Keratinocyte (primary cell): ENCODE data around the gene CLDN18. TPM values are rescaled to one million over a fixed set of nuclear protein-coding genes. Genes with fewer than 3 reads are reported as not detected.

ENCODE experiments used
- DNase-seq: peaks from one replicate; pipeline ENCODE4 v3.0.0-alpha.2; 2011; ENCODE audit warnings: low read depth, missing footprints, low spot score
- FAIRE-seq: peaks from 2 replicates; lab custom pipeline; 2011; peaks lifted over from hg19 to GRCh38; lab: Jason Lieb, UNC
- H2AFZ ChIP-seq: 2 replicates; pipeline ENCODE4 v1.6.0; 2012; ENCODE audit warnings: low read length, control low read depth, inconsistent platforms; ENCODE audit not compliant: control insufficient read depth
- H3K27ac ChIP-seq: 2 replicates; pipeline ENCODE4 v1.5.1; 2011; ENCODE audit warnings: low read length; ENCODE audit not compliant: control insufficient read depth, insufficient read depth
- H3K27me3 ChIP-seq: 3 replicates; pipeline ENCODE4 v1.6.0; 2011; ENCODE audit warnings: low read length; ENCODE audit not compliant: control insufficient read depth, insufficient read depth; ENCODE audit errors: extremely low read depth
- H3K36me3 ChIP-seq, 2 experiments: 2 replicates in 1 of 2; 3 replicates in 1 of 2; pipeline ENCODE4 v1.5.1; 2011; ENCODE audit warnings: low read length in 2 of 2, mild to moderate bottlenecking in 1 of 2; ENCODE audit not compliant: control insufficient read depth in 2 of 2, insufficient read depth in 2 of 2; ENCODE audit errors: extremely low read depth in 1 of 2
- H3K4me1 ChIP-seq: 3 replicates; pipeline ENCODE4 v1.5.1; 2011; ENCODE audit warnings: low read length; ENCODE audit not compliant: control insufficient read depth, insufficient read depth; ENCODE audit errors: extremely low read depth
- H3K4me2 ChIP-seq: 3 replicates; pipeline ENCODE4 v1.6.0; 2011; ENCODE audit warnings: low read depth, low read length; ENCODE audit not compliant: control insufficient read depth, insufficient read depth; ENCODE audit errors: extremely low read depth
- H3K4me3 ChIP-seq, 3 experiments: fragments of 200-600 bp in 1 of 3; sonication (generic) in 1 of 3; 2 replicates in 2 of 3; 3 replicates in 1 of 3; pipeline ENCODE4 v1.5.1; 2011 to 2016; ENCODE audit warnings: low read length in 3 of 3, mild to moderate bottlenecking in 3 of 3, control low read depth in 2 of 3, inconsistent platforms in 1 of 3, low read depth in 1 of 3, mixed read lengths in 1 of 3, mixed run types in 1 of 3, moderate library complexity in 1 of 3; ENCODE audit not compliant: control insufficient read depth in 2 of 3, insufficient read depth in 2 of 3; ENCODE audit errors: extremely low read depth in 1 of 3
- H3K79me2 ChIP-seq: 2 replicates; pipeline ENCODE4 v1.6.0; 2012; ENCODE audit warnings: low read length; ENCODE audit not compliant: control insufficient read depth, insufficient read depth
- H3K9ac ChIP-seq: 3 replicates; pipeline ENCODE4 v1.6.0; 2011; ENCODE audit warnings: low read length; ENCODE audit not compliant: control insufficient read depth, insufficient read depth; ENCODE audit errors: extremely low read depth
- H3K9me1 ChIP-seq: 3 replicates; pipeline ENCODE4 v1.6.0; 2011; ENCODE audit warnings: low read length; ENCODE audit not compliant: control insufficient read depth, insufficient read depth; ENCODE audit errors: extremely low read depth
- H3K9me3 ChIP-seq: 2 replicates; pipeline ENCODE4 v1.5.1; 2012; ENCODE audit warnings: low read depth, low read length; ENCODE audit not compliant: control insufficient read depth
- H4K20me1 ChIP-seq: 3 replicates; pipeline ENCODE4 v1.6.0; 2011; ENCODE audit warnings: low read length; ENCODE audit not compliant: control insufficient read depth, insufficient read depth; ENCODE audit errors: extremely low read depth
- CTCF ChIP-seq, 3 experiments: IDR thresholded peaks in 1 of 3; conservative IDR thresholded peaks in 1 of 3; optimal IDR thresholded peaks in 1 of 3; 2 replicates in 2 of 3; 3 replicates in 1 of 3; pipeline versions ENCODE3 to v1.5.1; 2011; ENCODE audit warnings: low read length in 3 of 3, mild to moderate bottlenecking in 3 of 3, moderate library complexity in 2 of 3, control low read depth in 1 of 3, inconsistent platforms in 1 of 3; ENCODE audit not compliant: insufficient read depth in 2 of 3; ENCODE audit errors: extremely low read depth in 1 of 3
- EZH2 ChIP-seq: IDR thresholded peaks from one replicate; pipeline ENCODE4 v1.6.1; 2012; ENCODE audit warnings: inconsistent platforms, mild to moderate bottlenecking, low read length, moderate library complexity
- dilution Hi-C: fragments of 300-500 bp; cut with MboI; formaldehyde crosslinking; loops from one replicate; pipeline ENCODE4 v1.7.0; 2020; ENCODE audit warnings: low sequenced_read_pairs; ENCODE audit not compliant: extremely low pct_ligation_motif_present
- polyA plus RNA-seq, 5 experiments: library from polyadenylated mRNA; depleted of rRNA in 3 of 5; stranded (reverse) in 3 of 5; stranded (forward) in 1 of 5; unstranded in 1 of 5; fragments of >200 nt; gene quantifications; 1 replicate in 1 of 5; 2 replicates in 3 of 5; 3 replicates in 1 of 5; pipeline versions ENCODE4 v1.2.1 to v1.2.3, GENCODE V29; 2011 to 2012; ENCODE audit warnings: missing spikeins in 2 of 5, low read depth in 1 of 5, low replicate concordance in 1 of 5

Gene CLDN18
- polyA plus RNA-seq, 1 donor (not counting 4 experiments of a cell fraction or from before 2014, with no cell fraction given), result not detected

GRCh38 chr3:138003069-138003468 is 6.9 kb upstream of the CLDN18 start:
- no peaks in the 10 kb centered on the region for H3K27me3 ChIP-seq
- no peak overlapping the region for H3K4me2 ChIP-seq
- no peaks in the 10 kb centered on the region for H3K9me3 ChIP-seq
- no peaks in the 10 kb centered on the region for H3K36me3 ChIP-seq
- no peaks in the 10 kb centered on the region for H3K9me1 ChIP-seq
- no peaks in the 10 kb centered on the region for H3K4me1 ChIP-seq
- no peaks in the 10 kb centered on the region for H4K20me1 ChIP-seq
- no peak for DNase-seq
- dilution Hi-C loops, result no loop called here
- no peak overlapping the region for H3K27ac ChIP-seq
- no peak overlapping the region for H3K9ac ChIP-seq
- H3K79me2 ChIP-seq, result no peaks in the 10 kb centered on the region
- H3K4me3 ChIP-seq, result no peak overlapping the region
- FAIRE-seq, result no peak
- TF ChIP-seq EZH2, result no peak
- no peak for TF ChIP-seq CTCF (optimal IDR thresholded peaks at IDR 0.05 in 1 of 3, IDR thresholded peaks at IDR 0.05 in 1 of 3, conservative IDR thresholded peaks at IDR 0.05 in 1 of 3; ENCODE audit: extremely low read depth in 1 of 3, insufficient read depth in 2 of 3, low read length in 3 of 3)
- H2AFZ ChIP-seq, result no peak overlapping the region

- TF ChIP-seq CTCF (optimal IDR thresholded peaks at IDR 0.05 in 1 of 3, IDR thresholded peaks at IDR 0.05 in 1 of 3, conservative IDR thresholded peaks at IDR 0.05 in 1 of 3; ENCODE audit: extremely low read depth in 1 of 3, insufficient read depth in 2 of 3, low read length in 3 of 3), result no peak
- no peak for TF ChIP-seq EZH2
- Histone ChIP-seq H3K79me2 (no peaks in the 10 kb centered on the region), H3K36me3 (no peaks in the 10 kb centered on the region), H3K9me1 (no peaks in the 10 kb centered on the region), H3K27ac (no peak overlapping the region), H2AFZ (no peak overlapping the region), H3K9me3 (no peaks in the 10 kb centered on the region), H3K4me2 (no peak overlapping the region), H4K20me1 (no peaks in the 10 kb centered on the region), H3K27me3 (no peaks in the 10 kb centered on the region), H3K4me3 (no peak overlapping the region), H3K4me1 (no peaks in the 10 kb centered on the region), H3K9ac (no peak overlapping the region)
- FAIRE-seq (no peak), DNase-seq (no peak)
- dilution Hi-C loops, result no loop called here
These were observed 4.3 kb upstream of the CLDN18 start for GRCh38 chr3:138005627-138006026.
